MCF 10A (cell line): ENCODE data around the gene DHX8. TPM values are rescaled to one million over a fixed set of nuclear protein-coding genes. Genes with fewer than 3 reads are reported as not detected.

Experiments used
- BruUV-seq: library from RNA; stranded (reverse); fragments of 400-500 nt; replicated peaks from 2 replicates; lab custom pipeline; 2021; lab: Mats Ljungman, UMichigan
- CTCF ChIA-PET: fragments of 300-600 bp; sonication (Branson Sonifier 250); formaldehyde crosslinking; extraction: SDS; loops from one replicate; lab custom pipeline; 2021; ENCODE audit warnings: antibody characterized with exemption, inconsistent platforms; lab: Yijun Ruan, JAX
- POLR2A ChIA-PET: fragments of 300-600, 350-650 bp; sonication (Branson Sonifier 250); formaldehyde crosslinking; extraction: SDS; loops from one replicate; lab custom pipeline; 2020; ENCODE audit warnings: antibody characterized with exemption, inconsistent platforms; lab: Yijun Ruan, JAX
- DNase-seq: peaks from one replicate; pipeline ENCODE4 v3.0.0-alpha.2; 2018; ENCODE audit not compliant: unreplicated experiment
- H3K27ac Mint-ChIP-seq: one replicate; pipeline ENCODE4 v1.8.0; 2022; ENCODE audit warnings: mild to moderate bottlenecking, low read depth, mixed read lengths; ENCODE audit not compliant: unreplicated experiment
- H3K27me3 Mint-ChIP-seq: one replicate; pipeline ENCODE4 v1.8.0; 2022; ENCODE audit warnings: mixed read lengths; ENCODE audit not compliant: insufficient read depth, unreplicated experiment
- H3K36me3 Mint-ChIP-seq: one replicate; pipeline ENCODE4 v1.8.0; 2022; ENCODE audit warnings: mild to moderate bottlenecking, moderate library complexity, mixed read lengths; ENCODE audit not compliant: insufficient read depth, unreplicated experiment
- H3K4me1 Mint-ChIP-seq: one replicate; pipeline ENCODE4 v1.8.0; 2022; ENCODE audit warnings: mixed read lengths; ENCODE audit not compliant: insufficient read depth, unreplicated experiment
- H3K4me3 Mint-ChIP-seq: one replicate; pipeline ENCODE4 v1.8.0; 2022; ENCODE audit warnings: mild to moderate bottlenecking, moderate library complexity, mixed read lengths; ENCODE audit not compliant: unreplicated experiment
- H3K9me3 Mint-ChIP-seq: one replicate; pipeline ENCODE4 v1.8.0; 2022; ENCODE audit warnings: mixed read lengths; ENCODE audit not compliant: unreplicated experiment
- intact Hi-C: fragments of 100-400 bp; cut with micrococcal nuclease; formaldehyde crosslinking; loops from 2 replicates; pipeline ENCODE4 v1.14.1; 2022
- total RNA-seq: library from RNA; stranded (reverse); gene quantifications from 2 replicates; pipeline ENCODE4 v1.2.3, GENCODE V29; 2022
- TF ChIP-seq, protein P1 (sequence below): fragments of 200-600 bp; IDR thresholded peaks from one replicate; pipeline ENCODE4 v1.8.0; 2022; ENCODE audit warnings: antibody characterized with exemption, mild to moderate bottlenecking; ENCODE audit not compliant: unreplicated experiment

DHX8 gene
- total RNA-seq, 1 experiment from 2014 or later: 56.9 TPM

DNA sequence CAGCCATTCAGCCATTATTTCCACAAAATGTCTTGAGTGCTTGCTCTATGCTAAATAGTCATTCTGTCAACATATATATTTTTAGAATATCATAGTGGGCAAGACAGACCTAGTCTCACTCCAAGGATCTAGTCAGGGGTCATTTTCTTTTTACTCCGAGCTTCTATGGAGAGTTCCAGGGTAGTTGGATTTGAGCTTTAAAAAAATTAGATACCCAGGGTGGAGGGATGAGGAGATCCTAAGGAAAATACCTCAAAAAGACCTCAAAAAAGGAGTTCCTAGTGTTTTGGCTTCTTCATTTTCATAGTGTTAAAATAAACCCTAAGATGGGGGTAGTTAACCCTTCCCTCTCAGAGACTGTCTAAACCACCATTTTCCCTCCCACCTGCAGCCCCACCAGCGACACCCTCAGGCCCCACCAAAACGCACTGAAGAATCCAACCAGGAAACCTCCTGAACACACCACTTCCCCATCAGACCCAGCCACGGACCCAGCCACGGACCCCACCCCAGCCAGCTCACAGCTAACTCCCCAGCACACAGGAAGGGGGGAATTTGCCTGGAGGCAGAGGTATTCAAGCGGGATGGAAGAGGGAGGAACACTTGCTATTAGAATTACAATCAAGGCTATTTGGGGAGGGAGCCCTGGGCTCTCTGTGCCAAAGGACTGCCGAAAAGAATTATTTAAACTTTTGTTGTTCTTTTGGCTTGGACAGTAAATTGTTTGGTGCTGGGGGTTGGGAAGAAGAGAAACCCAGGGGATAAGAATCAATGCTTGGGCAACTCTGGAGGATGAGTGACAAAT is 60.2 kb downstream of the DHX8 start:
- ChIA-PET POLR2A (interaction anchor here (0.7 to 1.6 kb wide), 5 partner anchors 13 to 1577 kb away, joined by 3 to 5 read pairs (median 4); partner anchors contain the start of genes CNP and DHX8), CTCF (interaction anchor here (0.6 kb wide), 1 partner anchor 130 kb away, joined by 3 read pairs; no protein-coding TSS in a partner anchor)
- intact Hi-C loops: no loop called here
- Mint-ChIP-seq H3K27me3 (no peaks in the 10 kb centered on the region), H3K9me3 (no peaks in the 10 kb centered on the region), H3K36me3 (peaks cover 5% of the 10 kb centered on the region), H3K4me3 (peak overlapping the region; percentile 86), H3K4me1 (peaks cover 43% of the 10 kb centered on the region), H3K27ac (peak overlapping the region; percentile 94)
- TF ChIP-seq, protein P1, sequence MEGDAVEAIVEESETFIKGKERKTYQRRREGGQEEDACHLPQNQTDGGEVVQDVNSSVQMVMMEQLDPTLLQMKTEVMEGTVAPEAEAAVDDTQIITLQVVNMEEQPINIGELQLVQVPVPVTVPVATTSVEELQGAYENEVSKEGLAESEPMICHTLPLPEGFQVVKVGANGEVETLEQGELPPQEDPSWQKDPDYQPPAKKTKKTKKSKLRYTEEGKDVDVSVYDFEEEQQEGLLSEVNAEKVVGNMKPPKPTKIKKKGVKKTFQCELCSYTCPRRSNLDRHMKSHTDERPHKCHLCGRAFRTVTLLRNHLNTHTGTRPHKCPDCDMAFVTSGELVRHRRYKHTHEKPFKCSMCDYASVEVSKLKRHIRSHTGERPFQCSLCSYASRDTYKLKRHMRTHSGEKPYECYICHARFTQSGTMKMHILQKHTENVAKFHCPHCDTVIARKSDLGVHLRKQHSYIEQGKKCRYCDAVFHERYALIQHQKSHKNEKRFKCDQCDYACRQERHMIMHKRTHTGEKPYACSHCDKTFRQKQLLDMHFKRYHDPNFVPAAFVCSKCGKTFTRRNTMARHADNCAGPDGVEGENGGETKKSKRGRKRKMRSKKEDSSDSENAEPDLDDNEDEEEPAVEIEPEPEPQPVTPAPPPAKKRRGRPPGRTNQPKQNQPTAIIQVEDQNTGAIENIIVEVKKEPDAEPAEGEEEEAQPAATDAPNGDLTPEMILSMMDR: no peak
- TSS peak; percentile 54 for BruUV-seq
- no peak for DNase-seq

DNA sequence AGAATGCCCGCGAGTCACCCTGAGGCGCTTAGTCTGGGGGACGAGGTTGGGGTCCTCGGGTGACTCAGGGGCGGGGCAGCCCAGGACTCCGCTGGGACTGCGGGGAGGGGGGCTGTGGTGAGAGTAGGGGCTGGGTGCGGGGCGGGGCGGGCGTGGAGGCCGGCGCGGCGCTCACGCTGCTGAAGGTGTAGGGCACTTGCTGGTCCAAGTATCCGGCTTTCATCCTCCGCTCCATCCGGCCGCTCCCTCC is 61.5 kb downstream of the DHX8 start:
- Mint-ChIP-seq H3K27me3 (no peaks in the 10 kb centered on the region), H3K27ac (peak overlapping the region; percentile 94), H3K4me3 (peak overlapping the region; percentile 86), H3K36me3 (no peaks in the 10 kb centered on the region), H3K4me1 (peaks cover 47% of the 10 kb centered on the region), H3K9me3 (no peaks in the 10 kb centered on the region)
- POLR2A ChIA-PET: interaction anchor here (0.6 to 1.6 kb wide), 8 partner anchors 9 to 171 kb away, joined by 3 to 5 read pairs (median 3); no protein-coding TSS in a partner anchor
- TF ChIP-seq, protein P1: no peak
- CTCF ChIA-PET: no interaction called here
- no TSS peak for BruUV-seq
- no peak for DNase-seq
- intact Hi-C loops: no loop called here

DNA sequence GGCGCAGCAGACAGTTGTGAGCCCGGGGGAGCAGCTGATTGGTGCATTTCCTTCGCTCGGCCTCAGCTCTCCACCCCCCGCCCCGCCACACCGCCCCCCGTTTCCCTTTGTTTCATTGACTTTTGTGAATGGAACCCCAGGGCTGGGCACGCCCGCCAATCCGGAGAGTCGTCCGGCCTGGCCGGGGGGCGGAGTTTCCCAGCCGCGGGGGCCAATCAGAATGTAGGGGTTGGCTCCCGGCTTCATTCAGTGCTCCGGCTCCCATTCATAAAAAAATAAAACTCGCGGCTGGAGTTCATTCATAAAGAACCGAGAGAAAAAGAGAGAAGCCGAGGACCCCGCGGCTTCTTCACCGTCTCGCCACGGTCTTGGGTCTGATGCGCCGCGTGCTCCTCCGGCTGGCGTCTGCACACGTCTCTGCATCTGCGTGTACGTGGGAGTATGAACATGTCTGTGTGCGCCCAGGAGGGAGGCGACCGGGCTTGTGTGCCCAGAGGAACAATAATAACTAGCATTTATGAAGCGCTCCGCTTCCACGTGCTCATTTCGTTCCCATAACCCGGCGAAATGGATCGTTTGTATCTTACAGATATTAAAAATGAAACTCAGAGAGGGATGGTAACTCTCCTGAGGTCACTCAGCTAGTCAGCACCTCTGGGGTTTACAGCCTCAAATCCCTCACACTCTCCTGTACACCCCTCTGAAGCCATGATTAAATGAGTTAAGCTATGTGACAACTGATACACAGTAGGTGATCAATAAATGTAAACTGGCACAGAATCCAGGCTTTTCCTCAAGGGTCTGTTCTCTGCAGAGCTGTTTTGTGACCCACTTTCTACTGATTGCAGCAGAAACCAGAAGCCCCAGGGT is 62.8 kb downstream of the DHX8 start, which contains the start of gene ETV4:
TSS of gene ETV4 (minus strand) at position 22 of the 870 bp plus-strand sequence. CDS start 723 bp downstream, outside the sequence.
- intact Hi-C loops: no loop called here
- H3K27ac Mint-ChIP-seq: peak within 1 kb of the TSS; percentile 94

More for the DNA sequence above, 62.8 kb downstream of the DHX8 start, which contains the start of gene ETV4:
- ChIA-PET CTCF (interaction anchor here (0.6 to 1.2 kb wide), 5 partner anchors 10 to 130 kb away, joined by 3 read pairs; no protein-coding TSS in a partner anchor), POLR2A (interaction anchor here (0.6 to 1.9 kb wide), 5 partner anchors 10 to 955 kb away, joined by 3 to 6 read pairs (median 4); no protein-coding TSS in a partner anchor)
- Mint-ChIP-seq H3K4me1 (peaks cover 43% of the 10 kb centered on the region), H3K9me3 (no peaks in the 10 kb centered on the region), H3K36me3 (no peaks in the 10 kb centered on the region), H3K4me3 (peak within 1 kb of the TSS; percentile 86), H3K27me3 (no peaks in the 10 kb centered on the region)
- TF ChIP-seq, protein P1: no peak
- DNase-seq: peak; percentile 96
- BruUV-seq: TSS peak; percentile 58
